Mesendoderm (in vitro differentiated cells): ENCODE data around the gene PLCB4.
"Not testable (repeated sequence)": the region's sequence is repeated elsewhere in the genome, so short reads cannot be mapped to it uniquely, and the experiment has no call there.

ENCODE experiments used
- DNase-seq: peaks from one replicate; pipeline ENCODE4 v3.0.0; 2013
- H2AK5ac ChIP-seq: 2 replicates; pipeline ENCODE4 v1.6.1; 2013; ENCODE audit warnings: low read length, inconsistent platforms
- H2BK120ac ChIP-seq: 2 replicates; pipeline ENCODE4 v1.6.1; 2013; ENCODE audit warnings: low read depth, mild to moderate bottlenecking, low read length, moderate library complexity, mixed read lengths
- H2BK15ac ChIP-seq: replicated peaks from 2 replicates; pipeline ENCODE4 v1.6.1; 2013; ENCODE audit warnings: low read depth, mild to moderate bottlenecking, moderate library complexity
- H2BK5ac ChIP-seq: 2 replicates; pipeline ENCODE4 v1.6.1; 2013; ENCODE audit warnings: low read length, inconsistent platforms
- H3K18ac ChIP-seq: 2 replicates; pipeline ENCODE4 v1.6.1; 2013; ENCODE audit warnings: mild to moderate bottlenecking, low read length, mixed read lengths
- H3K23ac ChIP-seq: one replicate; pipeline ENCODE4 v1.6.1; 2013; ENCODE audit warnings: low read length
- H3K27ac ChIP-seq: 2 replicates; pipeline ENCODE4 v1.5.1; 2013; ENCODE audit warnings: low read depth, mild to moderate bottlenecking, inconsistent platforms, low read length, moderate library complexity
- H3K27me3 ChIP-seq: 2 replicates; pipeline ENCODE4 v1.6.1; 2013; ENCODE audit warnings: low read length, control low read depth, mild to moderate bottlenecking, inconsistent platforms; ENCODE audit not compliant: insufficient read depth, poor library complexity
- H3K36me3 ChIP-seq: 2 replicates; pipeline ENCODE4 v1.6.1; 2013; ENCODE audit warnings: low read length, inconsistent platforms; ENCODE audit not compliant: control insufficient read depth, insufficient read depth
- H3K4ac ChIP-seq: one replicate; pipeline ENCODE4 v1.6.1; 2013; ENCODE audit warnings: low read depth, mild to moderate bottlenecking, low read length, moderate library complexity
- H3K4me1 ChIP-seq: 2 replicates; pipeline ENCODE4 v1.6.1; 2013; ENCODE audit warnings: low read depth, low read length, inconsistent platforms; ENCODE audit not compliant: control insufficient read depth
- H3K4me2 ChIP-seq: 2 replicates; pipeline ENCODE4 v1.6.1; 2013; ENCODE audit warnings: low read length
- H3K4me3 ChIP-seq: 2 replicates; pipeline ENCODE4 v1.5.1; 2013; ENCODE audit warnings: mild to moderate bottlenecking, low read length
- H3K56ac ChIP-seq: one replicate; pipeline ENCODE4 v1.6.1; 2013; ENCODE audit warnings: low read length
- H3K79me1 ChIP-seq: 2 replicates; pipeline ENCODE4 v1.6.1; 2013; ENCODE audit warnings: low read length, inconsistent platforms
- H3K79me2 ChIP-seq: 2 replicates; pipeline ENCODE4 v1.6.1; 2013; ENCODE audit warnings: mild to moderate bottlenecking, low read length; ENCODE audit not compliant: control insufficient read depth, insufficient read depth
- H3K9ac ChIP-seq: 2 replicates; pipeline ENCODE4 v1.6.1; 2013; ENCODE audit warnings: low read length, inconsistent platforms
- H4K5ac ChIP-seq: one replicate; pipeline ENCODE4 v1.6.1; 2013; ENCODE audit warnings: low read length
- H4K8ac ChIP-seq: one replicate; pipeline ENCODE4 v1.6.1; 2013; ENCODE audit warnings: low read depth, mild to moderate bottlenecking, control low read depth, low read length, moderate library complexity
- WGBS: extraction: QIAGEN DNeasy Blood & Tissue Kit; methylation state at CpG from one replicate; pipeline ENCODE4 v1.1.7; 2013; ENCODE audit warnings: low lambda C conversion rate, missing lambda C conversion rate; ENCODE audit not compliant: insufficient coverage; ENCODE audit errors: extremely low coverage; 5-methylcytosine and 5-hydroxymethylcytosine counted together

PLCB4 gene

GRCh38 chr20:9047928-9048327, 21.0 kb upstream of the PLCB4 start:
- not testable (repeated sequence) for H3K18ac ChIP-seq, H3K56ac ChIP-seq, H2AK5ac ChIP-seq, H3K9ac ChIP-seq, H3K4ac ChIP-seq, H4K8ac ChIP-seq, H3K4me2 ChIP-seq, H3K79me2 ChIP-seq, H3K4me1 ChIP-seq, H3K23ac ChIP-seq, H3K79me1 ChIP-seq, H3K27ac ChIP-seq, H4K5ac ChIP-seq, H3K36me3 ChIP-seq, H2BK15ac ChIP-seq, DNase-seq, H3K27me3 ChIP-seq, H2BK5ac ChIP-seq, H2BK120ac ChIP-seq, H3K4me3 ChIP-seq
- no CpG with 5 or more reads among the region's 1 CpG for WGBS

GRCh38 chr20:9051508-9051907, 17.4 kb upstream of the PLCB4 start:
- Histone ChIP-seq H2BK120ac (no peak overlapping the region), H3K4me1 (no peaks in the 10 kb centered on the region), H3K4ac (no peak overlapping the region), H3K4me3 (no peak overlapping the region), H3K79me1 (no peaks in the 10 kb centered on the region), H3K56ac (no peak overlapping the region), H2AK5ac (no peak overlapping the region), H3K4me2 (no peak overlapping the region), H4K8ac (peak overlapping the region; percentile 86), H2BK5ac (no peak overlapping the region), H2BK15ac (no peak overlapping the region), H3K18ac (no peak overlapping the region), H4K5ac (no peak overlapping the region), H3K27ac (no peak overlapping the region), H3K27me3 (no peaks in the 10 kb centered on the region), H3K36me3 (no peaks in the 10 kb centered on the region), H3K23ac (no peak overlapping the region), H3K79me2 (no peaks in the 10 kb centered on the region), H3K9ac (no peak overlapping the region)
- no CpG with 5 or more reads among the region's 2 CpGs for WGBS
- DNase-seq, result peak; percentile 84

- no peak overlapping the region for H2BK120ac ChIP-seq
- no peaks in the 10 kb centered on the region for H3K36me3 ChIP-seq
- no peak overlapping the region for H2AK5ac ChIP-seq
- no peak overlapping the region for H3K4me3 ChIP-seq
- no peaks in the 10 kb centered on the region for H3K27me3 ChIP-seq
- no peak for DNase-seq
- no peak overlapping the region for H3K9ac ChIP-seq
- no peak overlapping the region for H4K5ac ChIP-seq
- no peak overlapping the region for H3K4ac ChIP-seq
- no peak overlapping the region for H3K4me2 ChIP-seq
- H3K27ac ChIP-seq, result no peak overlapping the region
- H3K4me1 ChIP-seq, result no peaks in the 10 kb centered on the region
- H2BK15ac ChIP-seq, result no peak overlapping the region
- no peak overlapping the region for H4K8ac ChIP-seq
- whole genome bisulfite sequencing, result no CpG with 5 or more reads among the region's 3 CpGs
- no peaks in the 10 kb centered on the region for H3K79me2 ChIP-seq
- H3K23ac ChIP-seq, result no peak overlapping the region
- no peaks in the 10 kb centered on the region for H3K79me1 ChIP-seq
- H3K18ac ChIP-seq, result no peak overlapping the region
- H3K56ac ChIP-seq, result no peak overlapping the region
- H2BK5ac ChIP-seq, result no peak overlapping the region
Measured at GRCh38 chr20:9052136-9052535, 16.8 kb upstream of the PLCB4 start.

GRCh38 chr20:9053108-9053507, 15.8 kb upstream of the PLCB4 start:
- H2BK5ac ChIP-seq, result no peak overlapping the region
- H3K4ac ChIP-seq, result no peak overlapping the region
- no peak overlapping the region for H3K27ac ChIP-seq
- H3K36me3 ChIP-seq, result no peaks in the 10 kb centered on the region
- H4K8ac ChIP-seq, result no peak overlapping the region
- H3K9ac ChIP-seq, result no peak overlapping the region
- no peak overlapping the region for H3K23ac ChIP-seq
- H2BK120ac ChIP-seq, result no peak overlapping the region
- no peak overlapping the region for H4K5ac ChIP-seq
- H3K79me2 ChIP-seq, result no peaks in the 10 kb centered on the region
- H3K4me1 ChIP-seq, result no peaks in the 10 kb centered on the region
- no peak overlapping the region for H2BK15ac ChIP-seq
- H3K4me3 ChIP-seq, result no peak overlapping the region
- H3K79me1 ChIP-seq, result no peaks in the 10 kb centered on the region
- WGBS, result no CpG with 5 or more reads among the region's 3 CpGs
- H3K18ac ChIP-seq, result no peak overlapping the region
- H3K56ac ChIP-seq, result no peak overlapping the region
- no peak overlapping the region for H3K4me2 ChIP-seq
- no peak for DNase-seq
- no peak overlapping the region for H2AK5ac ChIP-seq
- no peaks in the 10 kb centered on the region for H3K27me3 ChIP-seq

- H2AK5ac ChIP-seq, result no peak overlapping the region
- H3K18ac ChIP-seq, result no peak overlapping the region
- WGBS, result no CpG with 5 or more reads among the region's 3 CpGs
- H2BK5ac ChIP-seq, result no peak overlapping the region
- no peak overlapping the region for H3K4ac ChIP-seq
- no peaks in the 10 kb centered on the region for H3K27me3 ChIP-seq
- H3K36me3 ChIP-seq, result no peaks in the 10 kb centered on the region
- H3K4me2 ChIP-seq, result no peak overlapping the region
- no peak overlapping the region for H3K23ac ChIP-seq
- no peak overlapping the region for H3K9ac ChIP-seq
- no peak overlapping the region for H3K56ac ChIP-seq
- no peak for DNase-seq
- H2BK120ac ChIP-seq, result no peak overlapping the region
- no peak overlapping the region for H2BK15ac ChIP-seq
- no peak overlapping the region for H3K4me3 ChIP-seq
- no peak overlapping the region for H4K5ac ChIP-seq
- H3K79me1 ChIP-seq, result no peaks in the 10 kb centered on the region
- no peak overlapping the region for H4K8ac ChIP-seq
- no peaks in the 10 kb centered on the region for H3K79me2 ChIP-seq
- H3K27ac ChIP-seq, result no peak overlapping the region
- no peaks in the 10 kb centered on the region for H3K4me1 ChIP-seq
Measured at GRCh38 chr20:9054176-9054575, 14.7 kb upstream of the PLCB4 start.

DNA sequence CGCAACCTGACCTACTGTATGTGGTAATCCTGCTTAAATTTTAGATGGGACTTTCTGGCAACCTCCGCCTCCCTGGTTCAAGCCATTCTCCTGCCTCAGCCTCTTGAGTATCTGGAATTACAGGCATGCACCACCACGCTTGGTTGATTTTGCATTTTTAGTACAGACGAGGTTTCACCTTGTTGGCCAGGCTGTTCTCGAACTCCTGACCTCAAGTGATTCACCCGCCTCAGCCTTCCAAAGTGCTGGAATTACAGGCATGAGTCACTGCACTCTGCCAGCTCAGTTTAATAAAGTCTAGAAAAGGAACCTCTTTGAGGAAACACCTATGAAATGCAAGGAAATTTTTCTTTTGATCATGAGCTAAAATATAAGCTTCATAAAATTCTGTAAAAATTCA, 9.0 kb upstream of the PLCB4 start:
- no CpG with 5 or more reads among the region's 6 CpGs for WGBS
- H3K27me3 ChIP-seq, result no peaks in the 10 kb centered on the region

More for the DNA sequence above, 9.0 kb upstream of the PLCB4 start:
- no peak overlapping the region for H4K5ac ChIP-seq
- H3K4me1 ChIP-seq, result no peaks in the 10 kb centered on the region
- no peaks in the 10 kb centered on the region for H3K36me3 ChIP-seq
- H3K79me2 ChIP-seq, result no peaks in the 10 kb centered on the region
- no peak overlapping the region for H3K4ac ChIP-seq
- H4K8ac ChIP-seq, result no peak overlapping the region
- no peak overlapping the region for H3K56ac ChIP-seq
- H2AK5ac ChIP-seq, result no peak overlapping the region
- H3K23ac ChIP-seq, result no peak overlapping the region
- DNase-seq, result no peak
- H3K18ac ChIP-seq, result no peak overlapping the region
- H2BK15ac ChIP-seq, result no peak overlapping the region
- H2BK120ac ChIP-seq, result no peak overlapping the region
- H3K9ac ChIP-seq, result no peak overlapping the region
- no peak overlapping the region for H2BK5ac ChIP-seq
- H3K4me2 ChIP-seq, result no peak overlapping the region
- H3K79me1 ChIP-seq, result no peaks in the 10 kb centered on the region
- no peak overlapping the region for H3K4me3 ChIP-seq
- H3K27ac ChIP-seq, result no peak overlapping the region
